Measurements from ENCODE around the gene RASSF5.

Gene RASSF5

GRCh38 chr1:206628916-206629315 lies 121.6 kb downstream of the RASSF5 start:
- no peak overlapping the region for H3K4me3 ChIP-seq (replicated peaks in 1 of 2; ENCODE audit: low read depth in 2 of 2, low read length in 2 of 2)
- DNase-seq (ENCODE audit: low read depth in 2 of 2): no peak
- TF ChIP-seq CTCF (IDR thresholded peaks at IDR 0.05; ENCODE audit: low read depth, low read length): no peak

GRCh38 chr1:206631085-206631509 lies 123.8 kb downstream of the RASSF5 start:
- peak; percentile 96 for DNase-seq (ENCODE audit: low read depth in 2 of 2)

GRCh38 chr1:206633708-206634121 lies 126.4 kb downstream of the RASSF5 start:
- DNase-seq (ENCODE audit: low read depth in 2 of 2): peak; percentile 95 to 98
- H3K4me3 ChIP-seq (replicated peaks in 1 of 2; ENCODE audit: low read depth in 2 of 2, low read length in 2 of 2): no peak overlapping the region
- TF ChIP-seq CTCF (IDR thresholded peaks at IDR 0.05; ENCODE audit: low read depth, low read length): no peak

More at GRCh38 chr1:206631085-206631509, 123.8 kb downstream of the RASSF5 start:
- peak; percentile 62 for TF ChIP-seq CTCF (IDR thresholded peaks at IDR 0.05; ENCODE audit: low read depth, low read length)
- H3K4me3 ChIP-seq (replicated peaks in 1 of 2; ENCODE audit: low read depth in 2 of 2, low read length in 2 of 2): no peak overlapping the region

- H3K4me3 ChIP-seq (replicated peaks in 1 of 2; ENCODE audit: low read depth in 2 of 2, low read length in 2 of 2): no peak overlapping the region
- DNase-seq (ENCODE audit: low read depth in 2 of 2): peak; percentile 94 to 96
- TF ChIP-seq CTCF (IDR thresholded peaks at IDR 0.05; ENCODE audit: low read depth, low read length): peak; percentile 83
These were observed 127.2 kb downstream of the RASSF5 start for GRCh38 chr1:206634365-206635079.

GRCh38 chr1:206635080-206635977 lies 128.0 kb downstream of the RASSF5 start, which contains the start of gene DYRK3:
Gene DYRK3, plus strand, starts transcription at chr1:206635536. Its CDS starts 168 bp downstream, at chr1:206635704.
- DNase-seq (ENCODE audit: low read depth in 2 of 2): peak; percentile 93 to 96
- H3K4me3 ChIP-seq (replicated peaks in 1 of 2; ENCODE audit: low read depth in 2 of 2, low read length in 2 of 2): peak within 1 kb of the TSS; percentile 74 to 90
- no peak for TF ChIP-seq CTCF (IDR thresholded peaks at IDR 0.05; ENCODE audit: low read depth, low read length)

- DNase-seq (ENCODE audit: low read depth in 2 of 2): peak; percentile 18 to 22
- TF ChIP-seq CTCF (IDR thresholded peaks at IDR 0.05; ENCODE audit: low read depth, low read length): no peak
- peak overlapping the region; percentile 74 to 90 for H3K4me3 ChIP-seq (replicated peaks in 1 of 2; ENCODE audit: low read depth in 2 of 2, low read length in 2 of 2)
These were observed 128.6 kb downstream of the RASSF5 start for GRCh38 chr1:206635978-206636345.
